H9 (cell line): ENCODE results near the gene MAP2. TPM values are rescaled to one million over a fixed set of nuclear protein-coding genes. Genes with fewer than 3 reads are reported as not detected.

Experiments
- DNase-seq: peaks from one replicate; pipeline ENCODE4 v3.0.0-alpha.2; 2017
- H2AFZ ChIP-seq: one replicate; pipeline ENCODE4 v1.6.1; 2013; ENCODE audit warnings: mild to moderate bottlenecking, low read length, control low read depth, moderate library complexity
- H2AK5ac ChIP-seq: 2 replicates; pipeline ENCODE4 v1.6.1; 2013; ENCODE audit warnings: low read length, control low read depth, mixed read lengths; ENCODE audit not compliant: insufficient read length
- H2BK120ac ChIP-seq: one replicate; pipeline ENCODE4 v1.6.1; 2013; ENCODE audit warnings: low read depth, mild to moderate bottlenecking, low read length, control low read depth, inconsistent platforms; ENCODE audit not compliant: poor library complexity, severe bottlenecking
- H2BK12ac ChIP-seq: 2 replicates; pipeline ENCODE4 v1.6.1; 2013; ENCODE audit warnings: low read length, control low read depth, mixed read lengths, low read depth; ENCODE audit not compliant: insufficient read length
- H2BK15ac ChIP-seq: 2 replicates; pipeline ENCODE4 v1.6.1; 2013; ENCODE audit warnings: low read depth, low read length, control low read depth
- H2BK20ac ChIP-seq: one replicate; pipeline ENCODE4 v1.6.1; 2013; ENCODE audit warnings: low read depth, mild to moderate bottlenecking, low read length, control low read depth, inconsistent platforms; ENCODE audit not compliant: poor library complexity, severe bottlenecking
- H2BK5ac ChIP-seq: 2 replicates; pipeline ENCODE4 v1.6.1; 2013; ENCODE audit warnings: low read length, control low read depth, mixed read lengths; ENCODE audit not compliant: insufficient read length
- H3K14ac ChIP-seq: 2 replicates; pipeline ENCODE4 v1.6.1; 2013; ENCODE audit warnings: low read length, control low read depth; ENCODE audit not compliant: insufficient read depth
- H3K18ac ChIP-seq: 2 replicates; pipeline ENCODE4 v1.6.1; 2013; ENCODE audit warnings: low read depth, mild to moderate bottlenecking, mixed read lengths, low read length, control low read depth; ENCODE audit not compliant: insufficient read length
- H3K23ac ChIP-seq: 2 replicates; pipeline ENCODE4 v1.6.1; 2013; ENCODE audit warnings: low read length, control low read depth, mixed read lengths, low read depth; ENCODE audit not compliant: insufficient read length
- H3K23me2 ChIP-seq: 2 replicates; pipeline ENCODE4 v1.6.1; 2013; ENCODE audit warnings: low read depth, mild to moderate bottlenecking, mixed read lengths, low read length, control low read depth; ENCODE audit not compliant: insufficient read length, poor library complexity, severe bottlenecking
- H3K27ac ChIP-seq: 2 replicates; pipeline ENCODE4 v1.5.1; 2013; ENCODE audit warnings: low read length, control low read depth, mixed read lengths, low read depth; ENCODE audit not compliant: insufficient read length
- H3K27me3 ChIP-seq: 2 replicates; pipeline ENCODE4 v1.6.1; 2013; ENCODE audit warnings: low read length, control low read depth, inconsistent platforms; ENCODE audit not compliant: insufficient read depth
- H3K4ac ChIP-seq: 2 replicates; pipeline ENCODE4 v1.6.1; 2013; ENCODE audit warnings: low read depth, mild to moderate bottlenecking, control low read depth, inconsistent platforms, low read length, moderate library complexity
- H3K4me1 ChIP-seq: 2 replicates; pipeline ENCODE4 v1.6.1; 2013; ENCODE audit warnings: low read length, control low read depth, inconsistent platforms; ENCODE audit not compliant: insufficient read depth
- H3K4me2 ChIP-seq: 2 replicates; pipeline ENCODE4 v1.6.1; 2013; ENCODE audit warnings: low read length, control low read depth, mixed read lengths; ENCODE audit not compliant: insufficient read length, insufficient read depth
- H3K56ac ChIP-seq: 2 replicates; pipeline ENCODE4 v1.6.1; 2013; ENCODE audit warnings: low read depth, mild to moderate bottlenecking, mixed read lengths, low read length, control low read depth; ENCODE audit not compliant: insufficient read length
- H3K79me1 ChIP-seq: 2 replicates; pipeline ENCODE4 v1.6.1; 2013; ENCODE audit warnings: low read depth, mild to moderate bottlenecking, moderate library complexity, low read length, control low read depth, inconsistent platforms; ENCODE audit not compliant: insufficient read depth, poor library complexity, severe bottlenecking
- H3K79me2 ChIP-seq: 2 replicates; pipeline ENCODE4 v1.6.1; 2013; ENCODE audit warnings: low read length, control low read depth, inconsistent platforms; ENCODE audit not compliant: insufficient read depth
- H3K9ac ChIP-seq: 2 replicates; pipeline ENCODE4 v1.6.1; 2013; ENCODE audit warnings: low read length, control low read depth, mixed read lengths; ENCODE audit not compliant: insufficient read length; ENCODE audit errors: extremely low read depth
- H3K9me3 ChIP-seq: one replicate; pipeline ENCODE4 v1.6.1; 2013; ENCODE audit warnings: low read depth, low read length, inconsistent platforms; ENCODE audit not compliant: control insufficient read depth
- H3T11ph ChIP-seq: one replicate; pipeline ENCODE4 v1.6.1; 2013; ENCODE audit warnings: mild to moderate bottlenecking, low read length, control low read depth, inconsistent platforms
- H4K20me1 ChIP-seq: one replicate; pipeline ENCODE4 v1.6.1; 2013; ENCODE audit not compliant: control insufficient read depth, insufficient read length, insufficient read depth
- H4K5ac ChIP-seq: 2 replicates; pipeline ENCODE4 v1.6.1; 2013; ENCODE audit warnings: low read depth, mild to moderate bottlenecking, mixed read lengths, low read length, control low read depth; ENCODE audit not compliant: insufficient read length
- H4K8ac ChIP-seq: replicated peaks from 2 replicates; pipeline ENCODE4 v1.6.1; 2013; ENCODE audit warnings: low read length, control low read depth, mixed read lengths, low read depth; ENCODE audit not compliant: insufficient read length
- H4K91ac ChIP-seq: 2 replicates; pipeline ENCODE4 v1.6.1; 2013; ENCODE audit warnings: low read depth, mild to moderate bottlenecking, moderate library complexity, mixed read lengths, low read length, control low read depth; ENCODE audit not compliant: insufficient read length
- H3K27ac Mint-ChIP-seq, 3 experiments: 2 replicates in 2 of 3; 3 replicates in 1 of 3; pipeline ENCODE4 v1.8.0; 2020 to 2021; ENCODE audit warnings: mixed read lengths in 3 of 3, mild to moderate bottlenecking in 1 of 3, moderate library complexity in 1 of 3
- H3K27me3 Mint-ChIP-seq: 2 replicates; pipeline ENCODE4 v1.8.0; 2021; ENCODE audit warnings: low read depth, mild to moderate bottlenecking, moderate library complexity, mixed read lengths
- H3K36me3 Mint-ChIP-seq, 3 experiments: 2 replicates in 2 of 3; 3 replicates in 1 of 3; pipeline ENCODE4 v1.8.0; 2020 to 2021; ENCODE audit warnings: low read depth in 3 of 3, mixed read lengths in 3 of 3; ENCODE audit not compliant: insufficient read depth in 1 of 3
- H3K4me1 Mint-ChIP-seq, 2 experiments: 2 replicates each; pipeline ENCODE4 v1.8.0; 2020; ENCODE audit warnings: mixed read lengths in 2 of 2
- H3K4me3 Mint-ChIP-seq, 2 experiments: 2 replicates in 1 of 2; 3 replicates in 1 of 2; pipeline ENCODE4 v1.8.0; 2020 to 2021; ENCODE audit warnings: mild to moderate bottlenecking in 2 of 2, mixed read lengths in 2 of 2, moderate library complexity in 1 of 2
- H3K9me3 Mint-ChIP-seq, 2 experiments: 2 replicates in 1 of 2; 3 replicates in 1 of 2; pipeline ENCODE4 v1.8.0; 2020; ENCODE audit warnings: mild to moderate bottlenecking in 2 of 2, mixed read lengths in 2 of 2, moderate library complexity in 1 of 2
- WGBS: extraction: QIAGEN DNeasy Blood & Tissue Kit; methylation state at CpG from one replicate; pipeline ENCODE4 v1.1.7; 2013; ENCODE audit warnings: missing lambda C conversion rate, low lambda C conversion rate, mixed read lengths; ENCODE audit not compliant: insufficient read length; ENCODE audit errors: extremely low coverage; 5-methylcytosine and 5-hydroxymethylcytosine counted together
- total RNA-seq: library from RNA; stranded (reverse); gene quantifications from 2 replicates; pipeline ENCODE4 v1.2.1, GENCODE V29; 2021
- TF ChIP-seq, protein P1 (sequence below): fragments of 200-600 bp; sonication (generic); conservative IDR thresholded peaks from 3 replicates; pipeline ENCODE4 v1.8.0; 2021; ENCODE audit warnings: antibody characterized with exemption, mild to moderate bottlenecking

MAP2 gene
- total RNA-seq, 1 experiment from 2014 or later, result 0.87 TPM

DNA sequence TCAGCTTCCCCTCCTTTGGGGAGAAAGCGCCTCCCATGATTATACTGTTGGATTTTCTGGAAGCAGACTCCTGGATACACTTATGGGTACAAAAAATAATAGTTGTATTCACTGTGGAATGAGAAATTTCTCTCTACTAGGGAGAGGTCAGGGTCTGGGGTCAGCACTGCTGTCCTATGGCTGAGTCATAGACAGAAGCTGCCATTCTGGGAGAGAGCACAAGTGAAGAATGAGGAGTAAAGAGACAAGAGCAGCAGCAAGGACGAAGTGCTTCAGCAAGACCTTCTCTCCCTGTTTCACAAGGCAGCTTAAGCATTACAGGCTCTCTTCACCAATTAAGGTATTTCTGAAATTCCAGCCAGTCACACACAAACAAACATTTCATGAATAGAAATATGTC, 337.7 kb downstream of the MAP2 start:
- no peaks in the 10 kb centered on the region for H3K9me3 ChIP-seq
- no peak overlapping the region for H4K5ac ChIP-seq
- H3K36me3 Mint-ChIP-seq, result no peaks in the 10 kb centered on the region
- H3K23ac ChIP-seq, result no peak overlapping the region
- no peak overlapping the region for H3K9ac ChIP-seq
- no peak overlapping the region for H2AFZ ChIP-seq
- H3K27ac Mint-ChIP-seq, result no peak overlapping the region
- no peaks in the 10 kb centered on the region for H3K79me1 ChIP-seq
- H2BK120ac ChIP-seq, result no peak overlapping the region
- H3K4ac ChIP-seq, result no peak overlapping the region
- no CpG with 5 or more reads among the region's 2 CpGs for WGBS
- no peak overlapping the region for H2AK5ac ChIP-seq
- H3K9me3 Mint-ChIP-seq, result peaks cover 2 to 19% of the 10 kb centered on the region in 2 experiments; a peak in 3 of 5 replicates
- peaks cover 98% of the 10 kb centered on the region for H3K27me3 Mint-ChIP-seq
- peaks cover 55% of the 10 kb centered on the region for H3K27me3 ChIP-seq
- no peak overlapping the region for H3K4me3 Mint-ChIP-seq
- no peak overlapping the region for H3K4me2 ChIP-seq
- no peak overlapping the region for H2BK12ac ChIP-seq
- TF ChIP-seq, protein P1, sequence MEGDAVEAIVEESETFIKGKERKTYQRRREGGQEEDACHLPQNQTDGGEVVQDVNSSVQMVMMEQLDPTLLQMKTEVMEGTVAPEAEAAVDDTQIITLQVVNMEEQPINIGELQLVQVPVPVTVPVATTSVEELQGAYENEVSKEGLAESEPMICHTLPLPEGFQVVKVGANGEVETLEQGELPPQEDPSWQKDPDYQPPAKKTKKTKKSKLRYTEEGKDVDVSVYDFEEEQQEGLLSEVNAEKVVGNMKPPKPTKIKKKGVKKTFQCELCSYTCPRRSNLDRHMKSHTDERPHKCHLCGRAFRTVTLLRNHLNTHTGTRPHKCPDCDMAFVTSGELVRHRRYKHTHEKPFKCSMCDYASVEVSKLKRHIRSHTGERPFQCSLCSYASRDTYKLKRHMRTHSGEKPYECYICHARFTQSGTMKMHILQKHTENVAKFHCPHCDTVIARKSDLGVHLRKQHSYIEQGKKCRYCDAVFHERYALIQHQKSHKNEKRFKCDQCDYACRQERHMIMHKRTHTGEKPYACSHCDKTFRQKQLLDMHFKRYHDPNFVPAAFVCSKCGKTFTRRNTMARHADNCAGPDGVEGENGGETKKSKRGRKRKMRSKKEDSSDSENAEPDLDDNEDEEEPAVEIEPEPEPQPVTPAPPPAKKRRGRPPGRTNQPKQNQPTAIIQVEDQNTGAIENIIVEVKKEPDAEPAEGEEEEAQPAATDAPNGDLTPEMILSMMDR, result no peak
- no peak overlapping the region for H3K18ac ChIP-seq
- no peaks in the 10 kb centered on the region for H3K4me1 ChIP-seq
- no peak overlapping the region for H3K14ac ChIP-seq
- H3K79me2 ChIP-seq, result no peaks in the 10 kb centered on the region
- no peaks in the 10 kb centered on the region for H3K23me2 ChIP-seq
- H2BK20ac ChIP-seq, result no peak overlapping the region
- no peak overlapping the region for H3K56ac ChIP-seq
- no peak overlapping the region for H2BK15ac ChIP-seq
- no peak overlapping the region for H2BK5ac ChIP-seq
- H3T11ph ChIP-seq, result no peak overlapping the region
- H4K91ac ChIP-seq, result no peak overlapping the region
- H4K8ac ChIP-seq, result no peak overlapping the region
- peaks cover 10 to 11% of the 10 kb centered on the region in 2 experiments for H3K4me1 Mint-ChIP-seq
- no peaks in the 10 kb centered on the region for H4K20me1 ChIP-seq
- no peak for DNase-seq
- no peak overlapping the region for H3K27ac ChIP-seq
